ENCODE results near the gene PCED1B. TPM values are rescaled to one million over a fixed set of nuclear protein-coding genes. Genes with fewer than 3 reads are reported as not detected.

PCED1B gene
- 13.8 to 18.8 TPM (median 16.5 TPM) in 5 replicates for total RNA-seq (2022; extraction: Qiagen RNA extraction)

GRCh38 chr12:47079468-47079980 is at the start of gene PCED1B, which contains the start of gene AMIGO2:
PCED1B (plus strand) TSS chr12:47079621; CDS start chr12:47235064, 155,443 bp downstream.
AMIGO2 (minus strand) TSS chr12:47079959; CDS start chr12:47079002, 957 bp downstream.

Other genes with a start within 250 kb of the PCED1B start
- gene AMIGO2, start 338 bp downstream of the PCED1B start, total RNA-seq (2022; extraction: Qiagen RNA extraction) = 47.0 to 69.7 TPM (median 67.3 TPM) in 5 replicates

Data from A549 treated with AZD2906 at 1 μM for 4 hours (cell line).